GM10266 (cell line): Measurements from ENCODE around the gene EMX2.
"Not testable (repeated sequence)": the region's sequence is repeated elsewhere in the genome, so short reads cannot be mapped to it uniquely, and the experiment has no call there.

Experiments
- DNase-seq: peaks from one replicate; pipeline ENCODE4 v3.0.0; 2012; ENCODE audit errors: extremely low spot score
- CTCF ChIP-seq: IDR thresholded peaks from 2 replicates; pipeline ENCODE4 v1.5.1; 2012; ENCODE audit warnings: mild to moderate bottlenecking, low read depth; ENCODE audit not compliant: control insufficient read depth, insufficient read depth; ENCODE audit errors: missing control alignments

The EMX2 gene

GRCh38 chr10:117502421-117503243, 39.9 kb upstream of the EMX2 start:
- no peak for TF ChIP-seq CTCF

GRCh38 chr10:117503244-117504205, 39.0 kb upstream of the EMX2 start:
- TF ChIP-seq CTCF: no peak
- no peak for DNase-seq

More at GRCh38 chr10:117502421-117503243, 39.9 kb upstream of the EMX2 start:
- DNase-seq: no peak

DNA sequence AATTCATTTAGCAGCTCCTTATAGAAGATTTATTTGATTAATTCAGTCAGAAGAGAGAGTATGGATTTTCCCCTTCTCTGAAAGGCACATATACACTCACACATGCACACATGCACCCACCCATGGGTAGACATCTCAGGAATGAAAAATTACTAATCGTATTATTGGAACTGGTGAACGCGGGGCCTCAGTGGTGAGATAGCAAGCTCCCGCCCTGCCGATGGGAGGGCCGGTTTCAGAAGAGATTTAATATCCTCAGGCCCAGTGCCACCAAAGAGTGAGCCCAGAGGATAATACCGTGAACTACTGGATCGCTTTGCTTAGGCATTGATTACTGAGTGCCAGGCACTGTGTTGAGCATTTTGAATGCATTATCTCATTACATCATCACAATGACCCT, 38.0 kb upstream of the EMX2 start:
- no peak for TF ChIP-seq CTCF
- no peak for DNase-seq

DNA sequence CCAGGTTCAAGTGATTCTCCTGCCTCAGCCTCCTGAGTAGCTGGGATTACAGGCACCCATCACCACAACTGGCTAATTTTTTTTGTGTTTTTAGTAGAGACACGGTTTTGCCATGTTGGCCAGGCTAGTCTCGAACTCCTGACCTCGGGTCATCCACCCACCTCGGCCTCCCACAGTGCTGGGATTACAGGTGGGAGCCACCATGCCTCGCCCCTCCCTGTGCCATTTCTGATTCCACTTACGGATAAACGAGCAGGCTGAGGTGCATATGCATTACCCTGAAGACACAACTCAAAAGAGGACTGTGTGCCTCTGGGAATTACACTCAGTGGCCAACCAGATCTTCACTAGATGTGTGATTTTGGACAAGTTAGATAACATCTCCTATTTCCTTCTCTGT, 35.5 kb upstream of the EMX2 start:
- not testable (repeated sequence) for DNase-seq

- no peak for DNase-seq
- TF ChIP-seq CTCF: no peak
Observed at GRCh38 chr10:117509573-117509972, 33.0 kb upstream of the EMX2 start.

DNA sequence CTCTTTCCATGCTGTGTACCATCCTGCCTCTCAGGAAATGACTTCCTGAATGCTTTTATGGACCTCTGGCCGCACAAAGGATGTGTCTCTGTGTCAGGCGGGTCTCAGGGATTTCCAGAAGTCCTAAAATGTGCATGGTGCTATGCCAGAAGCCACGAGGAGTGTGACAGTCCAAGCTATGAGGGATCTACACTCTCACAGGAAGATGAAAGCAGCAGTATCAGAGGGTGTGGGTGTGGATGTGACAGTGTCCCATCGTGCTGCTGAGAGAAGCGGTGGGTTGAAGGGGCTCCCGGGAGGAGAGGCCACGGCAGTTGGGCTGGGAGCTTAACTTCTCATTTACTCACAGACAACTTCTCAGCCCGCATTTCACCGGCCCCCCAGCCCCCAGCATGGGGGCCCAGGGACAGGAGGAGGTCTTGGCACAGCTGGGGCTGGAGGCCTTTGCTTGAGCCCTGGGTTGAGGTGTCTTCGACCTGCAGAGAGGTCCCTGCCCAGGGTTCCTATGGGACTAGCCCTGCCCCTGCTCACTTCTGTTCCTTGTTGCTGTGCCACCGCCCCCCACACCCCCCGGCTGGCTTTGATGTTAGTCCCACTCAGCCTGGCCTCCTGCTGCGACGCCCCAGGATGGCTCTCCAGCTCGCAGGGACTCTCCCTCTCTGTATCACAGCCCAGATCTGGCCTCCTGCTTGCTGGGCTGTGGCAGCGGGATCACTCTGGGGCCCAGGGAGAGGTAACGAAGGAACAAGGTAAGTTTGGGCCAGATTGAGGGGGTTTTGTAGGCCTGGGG, 30.8 kb upstream of the EMX2 start:
- no peak for TF ChIP-seq CTCF
- DNase-seq: no peak

DNA sequence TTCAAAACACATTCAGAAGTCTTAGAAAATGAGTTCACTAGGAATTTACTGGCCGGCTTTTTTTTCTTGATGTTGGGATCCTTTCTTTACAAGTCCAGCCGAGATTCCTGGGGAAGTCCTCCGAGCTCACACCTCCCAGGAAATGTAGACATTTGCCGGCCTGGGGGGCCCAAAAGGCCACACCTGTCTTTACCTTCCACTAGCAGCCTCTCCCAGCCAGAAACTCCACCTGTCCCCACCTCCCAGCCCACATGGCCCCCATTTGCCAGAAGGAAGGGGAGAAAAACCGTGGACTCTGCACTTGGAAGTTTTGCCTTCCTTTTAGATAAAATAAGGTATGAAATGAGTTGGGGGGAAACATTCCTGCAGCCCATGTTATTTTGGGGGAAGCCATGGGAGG, 27.6 kb upstream of the EMX2 start:
- no peak for TF ChIP-seq CTCF
- DNase-seq: no peak
